Stimulated activated CD8-positive, alpha-beta memory T cell treated with anti-CD3 and anti-CD28 coated beads, Interleukin-2, amount 100 ng/mL, for 1 hour (primary cell): ENCODE data around the gene HCK.

Experiments
- DNase-seq, 2 donors: peaks; one replicate each; pipeline ENCODE4 v3.0.0-alpha.2; 2020; ENCODE audit warnings: low read depth in 2 of 2

The HCK gene

GRCh38 chr20:32052090-32052777 lies at the start of gene HCK:
TSS of gene HCK (plus strand) at chr20:32052242.
- DNase-seq, result no peak

- no peak for DNase-seq
These were observed 48.7 kb upstream of the HCK start for GRCh38 chr20:32003325-32003724.

GRCh38 chr20:32004963-32005362 lies 47.1 kb upstream of the HCK start:
- DNase-seq, result no peak

- no peak for DNase-seq
These were observed 46.0 kb upstream of the HCK start for GRCh38 chr20:32006053-32006452.

GRCh38 chr20:32006841-32007786 lies 44.9 kb upstream of the HCK start:
- no peak for DNase-seq

- DNase-seq, result no peak
These were observed 44.0 kb upstream of the HCK start for GRCh38 chr20:32007787-32008616.

GRCh38 chr20:32009564-32009963 lies 42.5 kb upstream of the HCK start:
- no peak for DNase-seq

GRCh38 chr20:32010101-32010500 lies 41.9 kb upstream of the HCK start, which contains the start of gene CCM2L:
TSS of gene CCM2L (plus strand) at chr20:32010438. CDS start at chr20:32010455, 17 bp downstream.
- DNase-seq, result no peak

- DNase-seq, result no peak
These were observed 41.4 kb upstream of the HCK start for GRCh38 chr20:32010666-32011065.

GRCh38 chr20:32012159-32012688 lies 39.8 kb upstream of the HCK start:
- DNase-seq, result no peak

- DNase-seq, result no peak
These were observed 38.7 kb upstream of the HCK start for GRCh38 chr20:32013326-32013725.

- DNase-seq, result peak in 1 of 2 donors; percentile 18
These were observed 34.3 kb upstream of the HCK start for GRCh38 chr20:32017711-32018251.

GRCh38 chr20:32018269-32019155 lies 33.5 kb upstream of the HCK start:
- peak in 1 of 2 donors; percentile 24 for DNase-seq

GRCh38 chr20:32019156-32019510 lies 32.9 kb upstream of the HCK start:
- DNase-seq, result no peak

- no peak for DNase-seq
These were observed 32.2 kb upstream of the HCK start for GRCh38 chr20:32019563-32020463.

- no peak for DNase-seq
These were observed 31.0 kb upstream of the HCK start for GRCh38 chr20:32021091-32021490.

- no peak for DNase-seq
These were observed 27.3 kb upstream of the HCK start for GRCh38 chr20:32024683-32025295.

GRCh38 chr20:32027643-32028042 lies 24.4 kb upstream of the HCK start:
- DNase-seq, result no peak
